Activated T-cell treated with anti-CD3 and anti-CD28 coated beads, Interleukin-2, amount 50 U/mL, for 4 hours (primary cell): Measurements from ENCODE around the gene GPR150. TPM values are rescaled to one million over a fixed set of nuclear protein-coding genes. Genes with fewer than 3 reads are reported as not detected.
"Not testable (repeated sequence)": the region's sequence is repeated elsewhere in the genome, so short reads cannot be mapped to it uniquely, and the experiment has no call there.

ENCODE experiments used
- ATAC-seq, 2 donors: fragments of 200-7000 bp; cut with Tn5 transposase; one replicate each; pipeline ENCODE4 v1.10.0; 2021
- DNase-seq: peaks from one replicate; pipeline ENCODE4 v3.0.0-alpha.2; 2020
- H3K27me3 Mint-ChIP-seq: one replicate; pipeline ENCODE4 v1.8.0; 2021; ENCODE audit warnings: low read depth, mixed read lengths
- H3K36me3 Mint-ChIP-seq: one replicate; pipeline ENCODE4 v1.8.0; 2022; ENCODE audit warnings: mixed read lengths; ENCODE audit not compliant: insufficient read depth
- H3K4me1 Mint-ChIP-seq: one replicate; pipeline ENCODE4 v1.8.0; 2021; ENCODE audit warnings: low read depth, mixed read lengths
- H3K4me3 Mint-ChIP-seq: one replicate; pipeline ENCODE4 v1.8.0; 2021; ENCODE audit warnings: mild to moderate bottlenecking, moderate library complexity, mixed read lengths
- H3K9me3 Mint-ChIP-seq: one replicate; pipeline ENCODE4 v1.8.0; 2021; ENCODE audit warnings: mixed read lengths
- total RNA-seq, 3 donors: library from RNA; stranded (reverse); gene quantifications; one replicate each; pipeline ENCODE4 v1.2.1, GENCODE V29; 2021

GPR150 gene
- total RNA-seq, 3 donors from 2014 or later = 0.53 to 0.57 (median 0.55) TPM

DNA sequence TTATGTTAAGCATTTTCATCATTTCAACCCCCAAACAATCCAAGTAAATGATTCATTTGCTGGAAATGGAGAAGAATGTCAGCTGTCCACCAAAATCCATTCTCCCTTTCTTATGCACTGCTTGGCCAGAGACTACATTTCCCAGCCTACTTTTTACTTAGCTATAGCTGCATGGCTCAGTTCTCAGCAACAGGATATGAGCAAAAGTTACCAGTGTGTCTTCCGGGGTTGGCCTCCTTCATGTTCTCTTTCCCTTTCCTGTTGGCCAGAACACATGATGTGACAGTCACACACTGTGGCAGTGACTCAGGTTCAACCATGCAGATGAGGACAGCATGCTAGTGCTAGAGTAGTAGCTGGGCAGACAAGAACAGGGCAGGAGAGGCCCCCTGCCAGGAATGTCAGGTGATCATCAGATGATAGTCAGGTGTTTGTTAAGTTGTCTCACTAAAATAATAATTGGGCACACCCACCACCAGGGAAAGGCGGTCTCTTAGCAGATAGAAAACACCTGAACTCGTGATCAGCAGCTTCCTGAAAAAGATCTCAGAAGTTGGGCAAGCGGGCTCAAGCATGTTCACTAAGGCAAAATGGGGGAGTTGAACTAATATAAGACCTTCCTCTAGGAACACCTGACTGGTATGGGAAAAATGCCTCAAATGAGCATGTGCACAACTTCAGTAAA is 12.2 kb downstream of the GPR150 start:
- H3K4me1 Mint-ChIP-seq = peaks cover 26% of the 10 kb centered on the region
- DNase-seq (peak; percentile 62), ATAC-seq (peak; percentile 99)
- H3K36me3 Mint-ChIP-seq = peaks cover 1% of the 10 kb centered on the region
- peak overlapping the region; percentile 39 for H3K4me3 Mint-ChIP-seq
- H3K27me3 Mint-ChIP-seq = no peaks in the 10 kb centered on the region
- H3K9me3 Mint-ChIP-seq = peaks cover 11% of the 10 kb centered on the region

GRCh38 chr5:95632942-95633341 is 13.1 kb downstream of the GPR150 start:
- H3K27me3 Mint-ChIP-seq, DNase-seq, ATAC-seq, H3K4me3 Mint-ChIP-seq, H3K36me3 Mint-ChIP-seq: not testable (repeated sequence)
- Mint-ChIP-seq H3K4me1 (peaks cover 26% of the 10 kb centered on the region), H3K9me3 (peaks cover 11% of the 10 kb centered on the region)

- Mint-ChIP-seq H3K9me3 (peaks cover 11% of the 10 kb centered on the region), H3K4me3 (no peak overlapping the region), H3K36me3 (peaks cover 1% of the 10 kb centered on the region), H3K4me1 (peaks cover 26% of the 10 kb centered on the region), H3K27me3 (no peaks in the 10 kb centered on the region)
- no peak for DNase-seq
- ATAC-seq = no peak
Observed at GRCh38 chr5:95633671-95634070, 13.8 kb downstream of the GPR150 start.

GRCh38 chr5:95634081-95634480 is 14.2 kb downstream of the GPR150 start:
- ATAC-seq (no peak), DNase-seq (no peak)
- Mint-ChIP-seq H3K4me1 (peaks cover 26% of the 10 kb centered on the region), H3K4me3 (no peak overlapping the region), H3K9me3 (peaks cover 11% of the 10 kb centered on the region), H3K36me3 (peaks cover 1% of the 10 kb centered on the region), H3K27me3 (no peaks in the 10 kb centered on the region)

- no peak for ATAC-seq
- no peaks in the 10 kb centered on the region for H3K36me3 Mint-ChIP-seq
Observed at GRCh38 chr5:95638632-95639031, 18.7 kb downstream of the GPR150 start.

DNA sequence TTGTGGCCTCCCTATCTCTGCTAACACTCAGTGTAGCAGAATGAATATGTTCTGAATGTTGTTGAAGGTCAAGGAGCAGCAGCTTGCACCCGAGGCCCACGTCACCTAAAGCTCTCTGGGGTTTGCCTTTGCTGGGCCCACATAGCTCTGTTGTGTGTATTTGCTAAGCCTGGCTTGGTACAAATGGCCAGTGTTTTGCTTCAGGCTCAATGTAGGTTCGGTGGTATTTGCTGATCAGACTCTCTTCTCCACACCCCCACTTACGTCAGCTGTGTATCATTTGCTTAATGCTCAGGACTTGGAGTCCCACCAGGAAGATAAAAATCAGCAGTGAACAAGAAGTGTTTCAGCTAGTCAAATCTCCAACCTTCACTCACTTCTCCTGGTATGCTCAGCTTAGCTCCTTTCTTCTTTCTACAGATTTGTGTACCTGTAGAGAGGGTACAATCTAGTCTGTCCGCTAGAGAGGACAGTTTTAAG is 21.9 kb downstream of the GPR150 start:
- H3K9me3 Mint-ChIP-seq = no peaks in the 10 kb centered on the region
- DNase-seq = no peak
- H3K4me3 Mint-ChIP-seq = no peak overlapping the region
- peaks cover 18% of the 10 kb centered on the region for H3K4me1 Mint-ChIP-seq
- ATAC-seq = no peak
- no peaks in the 10 kb centered on the region for H3K36me3 Mint-ChIP-seq
- H3K27me3 Mint-ChIP-seq = no peaks in the 10 kb centered on the region

More at GRCh38 chr5:95638632-95639031, 18.7 kb downstream of the GPR150 start:
- DNase-seq = no peak
- H3K27me3 Mint-ChIP-seq = no peaks in the 10 kb centered on the region
- no peaks in the 10 kb centered on the region for H3K9me3 Mint-ChIP-seq
- H3K4me3 Mint-ChIP-seq = no peak overlapping the region
- H3K4me1 Mint-ChIP-seq = peaks cover 2% of the 10 kb centered on the region

GRCh38 chr5:95643152-95643551 is 23.3 kb downstream of the GPR150 start:
- Mint-ChIP-seq H3K9me3 (no peaks in the 10 kb centered on the region), H3K4me3 (no peak overlapping the region), H3K4me1 (peaks cover 28% of the 10 kb centered on the region), H3K27me3 (no peaks in the 10 kb centered on the region), H3K36me3 (no peaks in the 10 kb centered on the region)
- ATAC-seq = no peak
- DNase-seq = no peak

- Mint-ChIP-seq H3K9me3 (no peaks in the 10 kb centered on the region), H3K4me3 (no peak overlapping the region), H3K36me3 (no peaks in the 10 kb centered on the region), H3K4me1 (peaks cover 36% of the 10 kb centered on the region), H3K27me3 (no peaks in the 10 kb centered on the region)
- DNase-seq = peak; percentile 24
- no peak for ATAC-seq
Observed at GRCh38 chr5:95644351-95645042, 24.6 kb downstream of the GPR150 start.

DNA sequence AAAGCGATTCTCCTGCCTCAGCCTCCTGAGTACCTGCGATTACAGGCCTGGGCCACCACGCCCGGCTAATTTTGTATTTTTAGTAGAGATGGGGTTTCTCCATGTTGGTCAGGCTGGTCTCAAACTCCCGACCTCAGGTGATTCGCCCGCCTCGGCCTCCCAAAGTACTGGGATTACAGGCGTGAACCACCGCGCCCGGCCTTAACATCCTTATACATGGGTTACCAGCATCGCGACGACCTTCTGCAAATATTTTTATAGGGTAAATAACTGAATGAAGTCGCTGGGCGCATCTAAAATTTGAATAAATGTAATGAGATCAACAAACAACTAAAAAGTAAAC is 26.3 kb downstream of the GPR150 start:
- Mint-ChIP-seq H3K4me1 (peaks cover 40% of the 10 kb centered on the region), H3K4me3 (peak overlapping the region; percentile 83)
- peak; percentile 4 for DNase-seq
- not testable (repeated sequence) for H3K36me3 Mint-ChIP-seq, H3K27me3 Mint-ChIP-seq, ATAC-seq, H3K9me3 Mint-ChIP-seq

DNA sequence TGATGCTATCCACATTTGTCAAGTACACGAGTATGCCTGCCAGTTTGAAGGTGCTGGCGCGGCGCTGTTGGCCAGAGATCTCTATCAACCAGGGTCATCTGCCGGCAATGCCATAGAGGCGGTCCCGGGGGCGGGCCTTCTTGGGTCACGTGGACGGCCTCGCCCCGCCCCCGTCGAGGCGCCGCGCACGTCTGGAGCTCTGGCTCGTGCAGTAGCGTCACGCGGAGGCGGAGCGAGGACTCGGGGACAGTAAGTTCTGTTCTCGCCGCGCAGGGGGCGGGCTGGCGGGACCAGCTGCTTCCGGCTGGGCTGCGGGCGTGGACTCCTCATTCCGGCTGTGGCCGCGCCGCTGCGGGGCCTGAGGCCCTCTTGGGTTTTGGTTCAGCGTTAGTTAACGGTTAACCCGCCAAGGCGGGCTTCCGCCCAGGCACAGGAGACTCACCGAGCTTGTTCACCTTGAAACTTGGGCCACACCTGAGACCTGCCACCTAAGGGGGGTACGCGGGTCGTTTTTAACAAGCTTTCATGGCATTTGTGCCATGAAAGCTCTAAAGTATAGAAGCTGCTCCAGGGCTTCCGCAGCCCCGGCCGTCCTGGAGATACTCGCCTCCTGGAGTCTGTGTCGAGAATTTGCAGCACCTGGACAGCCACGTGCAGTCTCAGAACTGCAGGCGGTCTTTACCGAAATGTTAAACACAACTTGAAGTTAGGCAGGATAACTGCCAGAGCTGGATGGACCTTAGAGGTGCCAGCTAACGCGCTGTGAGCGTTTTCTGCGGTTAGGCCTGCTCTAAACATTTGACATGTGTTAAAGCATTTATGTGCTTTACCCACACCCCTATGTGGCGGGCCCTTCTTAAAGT is 26.9 kb downstream of the GPR150 start, which contains the start of gene RFESD:
Gene RFESD (plus strand): TSS at position 209 of the 863 bp plus-strand sequence. CDS start 5,495 bp downstream, outside the sequence.
- no peaks in the 10 kb centered on the region for H3K27me3 Mint-ChIP-seq
- H3K4me1 Mint-ChIP-seq = peaks cover 40% of the 10 kb centered on the region
- DNase-seq (peak; percentile 91), ATAC-seq (peak; percentile 95)
- H3K4me3 Mint-ChIP-seq = peak within 1 kb of the TSS; percentile 83
- no peaks in the 10 kb centered on the region for H3K36me3 Mint-ChIP-seq
- H3K9me3 Mint-ChIP-seq = no peaks in the 10 kb centered on the region

DNA sequence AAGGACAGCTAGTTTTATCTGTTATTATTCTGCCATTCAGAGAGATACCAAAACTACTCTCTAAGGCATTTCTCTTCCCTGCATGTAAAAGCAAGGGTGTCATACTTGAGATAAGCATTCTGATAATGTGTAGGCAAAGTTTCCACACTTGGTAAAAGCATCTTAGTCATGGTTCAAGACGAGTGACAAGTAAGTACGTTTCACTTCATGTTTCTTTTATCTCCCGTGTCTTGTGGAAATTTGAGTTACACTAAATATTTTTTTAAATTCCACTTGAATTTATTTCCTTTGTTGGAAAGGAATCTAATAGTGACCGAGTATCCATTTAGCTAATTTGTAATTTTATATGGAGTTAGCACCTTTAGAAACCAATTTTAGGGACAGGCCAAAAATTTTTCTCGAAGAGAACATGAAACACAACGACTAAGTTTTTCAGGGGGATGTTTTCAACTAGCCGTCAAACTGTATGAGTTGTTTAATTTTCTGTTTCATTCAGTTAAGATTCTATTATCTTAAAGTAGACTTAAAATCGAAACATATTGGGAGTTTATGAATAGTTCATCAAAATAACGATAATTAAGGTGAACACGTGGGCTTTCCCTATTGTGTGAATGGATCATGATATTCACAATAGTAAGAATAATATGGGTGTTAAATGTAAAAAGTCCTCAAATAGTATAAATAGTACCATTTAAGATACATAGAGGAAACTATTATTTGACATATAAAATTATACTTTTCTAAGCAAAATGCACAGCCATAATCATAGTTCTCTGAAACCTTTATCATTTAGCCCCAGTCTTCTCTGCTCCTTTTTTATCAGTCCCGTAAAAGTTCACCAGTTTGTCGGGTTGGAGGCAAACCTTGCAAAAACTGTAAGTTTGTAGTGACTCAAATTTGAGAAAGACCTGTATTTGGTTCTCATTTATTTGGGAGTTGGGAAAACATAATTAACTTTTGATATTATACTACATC is 28.3 kb downstream of the GPR150 start:
- Mint-ChIP-seq H3K36me3 (peaks cover 10% of the 10 kb centered on the region), H3K4me1 (peaks cover 40% of the 10 kb centered on the region), H3K9me3 (no peaks in the 10 kb centered on the region), H3K4me3 (peak overlapping the region; percentile 73), H3K27me3 (no peaks in the 10 kb centered on the region)
- no peak for DNase-seq
- peak; percentile 42 to 44 for ATAC-seq

DNA sequence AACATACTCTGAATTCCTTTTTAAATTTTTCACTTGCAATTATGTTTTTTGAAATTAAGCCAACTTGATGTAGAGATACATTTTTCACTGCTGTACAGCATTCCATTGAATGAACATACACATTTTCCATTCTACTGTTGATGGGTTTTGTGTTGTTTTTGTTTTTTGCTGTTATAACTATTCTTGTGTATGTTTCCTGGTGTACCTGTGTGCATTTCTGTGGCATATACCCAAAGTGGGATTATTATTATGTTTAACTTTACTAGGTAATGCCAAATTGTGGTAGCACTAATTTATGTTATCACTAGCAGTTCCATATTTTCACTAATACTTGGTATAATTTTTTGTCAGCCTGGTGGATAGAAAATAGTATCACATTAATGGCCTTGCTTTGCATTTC is 29.4 kb downstream of the GPR150 start:
- DNase-seq (no peak), ATAC-seq (no peak)
- Mint-ChIP-seq H3K4me3 (no peak overlapping the region), H3K9me3 (no peaks in the 10 kb centered on the region), H3K36me3 (peaks cover 15% of the 10 kb centered on the region), H3K4me1 (peaks cover 36% of the 10 kb centered on the region), H3K27me3 (no peaks in the 10 kb centered on the region)

DNA sequence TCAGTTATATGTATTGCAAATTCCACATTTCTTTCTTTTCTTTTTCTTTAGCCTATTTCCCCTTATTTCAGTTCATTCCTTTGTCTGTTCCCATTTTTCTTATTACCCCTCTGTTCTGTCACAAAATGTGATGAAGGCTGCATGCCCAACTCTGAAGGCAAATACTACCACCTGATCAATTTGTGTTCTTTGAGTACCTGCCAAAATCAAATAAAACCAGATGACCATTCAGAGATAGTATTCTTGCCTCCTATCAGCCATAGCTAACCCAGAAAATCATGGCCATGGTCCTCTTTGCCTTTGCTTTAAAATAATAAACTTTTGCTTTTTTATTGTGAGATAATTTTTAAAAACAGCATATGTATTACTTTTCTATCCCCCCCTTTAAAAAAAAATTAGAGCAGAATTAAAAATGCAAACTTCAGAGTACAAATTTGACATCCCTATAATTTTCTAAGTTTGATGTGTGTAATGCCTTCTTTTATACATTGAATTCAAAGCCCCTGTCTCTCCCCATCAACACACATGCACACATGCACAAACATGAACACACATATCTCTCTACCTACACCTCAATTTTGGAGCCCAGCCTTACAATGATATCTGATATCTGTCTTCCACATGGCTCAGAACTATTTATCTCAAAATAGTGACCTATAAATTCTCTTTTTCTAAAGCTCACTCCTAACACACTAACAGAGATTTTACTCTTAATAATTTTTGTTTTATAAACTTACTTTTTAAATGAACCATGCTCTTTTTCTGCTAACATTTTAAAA is 30.1 kb downstream of the GPR150 start:
- no peak for ATAC-seq
- Mint-ChIP-seq H3K4me3 (no peak overlapping the region), H3K9me3 (no peaks in the 10 kb centered on the region), H3K4me1 (peaks cover 30% of the 10 kb centered on the region), H3K36me3 (peaks cover 15% of the 10 kb centered on the region), H3K27me3 (no peaks in the 10 kb centered on the region)
- DNase-seq = no peak
